ENCODE data around the gene TOMT.
A peak's percentile ranks its signal among the peaks of the same experiment; 100 is the strongest.

The TOMT gene

DNA sequence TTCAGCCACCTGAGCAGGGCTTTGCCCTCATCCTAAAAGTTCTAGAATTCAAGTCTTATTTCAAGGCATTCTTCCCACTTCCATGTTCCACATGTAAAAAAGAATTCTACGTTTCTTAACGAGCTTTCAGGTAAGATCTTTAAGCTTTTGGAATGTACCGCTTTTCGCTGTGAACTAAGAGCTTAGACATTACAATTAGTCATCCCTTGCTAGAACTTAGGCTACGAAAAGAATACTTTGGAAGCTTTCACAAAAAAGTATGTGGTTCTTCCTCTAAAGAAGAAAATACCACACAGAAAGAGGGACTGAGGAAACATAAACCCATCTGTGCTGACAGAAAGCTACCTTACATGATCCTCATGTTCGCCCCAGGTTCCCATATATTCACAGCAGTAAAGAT lies 27.2 kb upstream of the TOMT start:
- Histone ChIP-seq H4K20me1 (ENCODE audit: insufficient read depth, low read length) (no peaks in the 10 kb centered on the region), H3K79me2 (ENCODE audit: insufficient read depth, low read length) (peaks cover 57% of the 10 kb centered on the region), H3K4me1 (ENCODE audit: insufficient read depth, low read length, severe bottlenecking) (peaks cover 49% of the 10 kb centered on the region), H3K36me3 (ENCODE audit: insufficient read depth, low read length) (peaks cover 11% of the 10 kb centered on the region; the same call in 1 of the 2 replicates), H3K27me3 (ENCODE audit: insufficient read depth, low read length) (no peaks in the 10 kb centered on the region), H3K9me2 (ENCODE audit: low read depth, low read length) (no peaks in the 10 kb centered on the region), H3K27ac (ENCODE audit: low read depth, low read length, poor library complexity, severe bottlenecking) (peak overlapping the region; percentile 68), H3F3A (ENCODE audit: insufficient read depth, low read length) (no peaks in the 10 kb centered on the region), H3K4me3 (ENCODE audit: low read depth, low read length, poor library complexity, severe bottlenecking) (peak overlapping the region; percentile 83), H3K9me3 (ENCODE audit: low read length) (no peaks in the 10 kb centered on the region), H3K4me2 (ENCODE audit: low read length) (peak overlapping the region; percentile 83), H2AFZ (ENCODE audit: low read length) (no peak overlapping the region), H3K9ac (ENCODE audit: low read length) (peak overlapping the region; percentile 72)
- no peak for TF ChIP-seq EZH2 (IDR thresholded peaks at IDR 0.05; ENCODE audit: borderline replicate concordance, low read length)
- TF ChIP-seq, protein P1, sequence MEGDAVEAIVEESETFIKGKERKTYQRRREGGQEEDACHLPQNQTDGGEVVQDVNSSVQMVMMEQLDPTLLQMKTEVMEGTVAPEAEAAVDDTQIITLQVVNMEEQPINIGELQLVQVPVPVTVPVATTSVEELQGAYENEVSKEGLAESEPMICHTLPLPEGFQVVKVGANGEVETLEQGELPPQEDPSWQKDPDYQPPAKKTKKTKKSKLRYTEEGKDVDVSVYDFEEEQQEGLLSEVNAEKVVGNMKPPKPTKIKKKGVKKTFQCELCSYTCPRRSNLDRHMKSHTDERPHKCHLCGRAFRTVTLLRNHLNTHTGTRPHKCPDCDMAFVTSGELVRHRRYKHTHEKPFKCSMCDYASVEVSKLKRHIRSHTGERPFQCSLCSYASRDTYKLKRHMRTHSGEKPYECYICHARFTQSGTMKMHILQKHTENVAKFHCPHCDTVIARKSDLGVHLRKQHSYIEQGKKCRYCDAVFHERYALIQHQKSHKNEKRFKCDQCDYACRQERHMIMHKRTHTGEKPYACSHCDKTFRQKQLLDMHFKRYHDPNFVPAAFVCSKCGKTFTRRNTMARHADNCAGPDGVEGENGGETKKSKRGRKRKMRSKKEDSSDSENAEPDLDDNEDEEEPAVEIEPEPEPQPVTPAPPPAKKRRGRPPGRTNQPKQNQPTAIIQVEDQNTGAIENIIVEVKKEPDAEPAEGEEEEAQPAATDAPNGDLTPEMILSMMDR (IDR thresholded peaks at IDR 0.05; ENCODE audit: low read length): no peak

DNA sequence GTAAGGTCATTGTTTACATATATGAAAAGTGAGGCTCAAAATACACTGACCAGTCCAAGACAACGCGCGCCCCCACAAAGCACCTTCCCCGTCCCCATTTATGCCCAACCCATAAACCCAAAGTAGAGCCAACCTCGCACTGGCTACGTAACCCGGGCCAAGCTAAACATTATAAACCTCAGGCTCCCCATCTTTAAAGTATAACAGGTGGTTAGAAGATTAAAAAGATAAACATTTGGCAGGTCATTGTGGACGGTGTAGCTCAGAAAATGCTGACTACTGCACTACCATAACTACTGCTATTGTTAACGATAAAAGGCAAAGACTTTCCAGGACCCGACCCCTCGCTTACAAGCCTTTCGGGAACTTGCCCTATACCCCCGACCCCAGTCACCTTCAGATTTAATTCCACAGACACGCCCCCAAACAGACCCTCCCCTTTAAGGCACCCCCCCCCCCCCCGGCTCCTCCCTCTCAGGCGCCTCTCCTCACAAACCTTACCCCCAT lies 25.9 kb upstream of the TOMT start:
- no peaks in the 10 kb centered on the region for H3K9me3 ChIP-seq (ENCODE audit: low read length)
- H4K20me1 ChIP-seq (ENCODE audit: insufficient read depth, low read length): no peaks in the 10 kb centered on the region
- H3K36me3 ChIP-seq (ENCODE audit: insufficient read depth, low read length): peaks cover 11% of the 10 kb centered on the region; the same call in 1 of the 2 replicates
- H3K27me3 ChIP-seq (ENCODE audit: insufficient read depth, low read length): no peaks in the 10 kb centered on the region
- peaks cover 49% of the 10 kb centered on the region for H3K4me1 ChIP-seq (ENCODE audit: insufficient read depth, low read length, severe bottlenecking)
- H2AFZ ChIP-seq (ENCODE audit: low read length): no peak overlapping the region
- H3K4me3 ChIP-seq (ENCODE audit: low read depth, low read length, poor library complexity, severe bottlenecking): peak overlapping the region; percentile 83
- H3F3A ChIP-seq (ENCODE audit: insufficient read depth, low read length): no peaks in the 10 kb centered on the region
- no peaks in the 10 kb centered on the region for H3K9me2 ChIP-seq (ENCODE audit: low read depth, low read length)
- H3K27ac ChIP-seq (ENCODE audit: low read depth, low read length, poor library complexity, severe bottlenecking): peak overlapping the region; percentile 68
- peak overlapping the region; percentile 72 for H3K9ac ChIP-seq (ENCODE audit: low read length)
- TF ChIP-seq EZH2 (IDR thresholded peaks at IDR 0.05; ENCODE audit: borderline replicate concordance, low read length): no peak
- TF ChIP-seq, protein P1 (IDR thresholded peaks at IDR 0.05; ENCODE audit: low read length): no peak
- H3K79me2 ChIP-seq (ENCODE audit: insufficient read depth, low read length): peaks cover 47% of the 10 kb centered on the region
- peak overlapping the region; percentile 83 for H3K4me2 ChIP-seq (ENCODE audit: low read length)

DNA sequence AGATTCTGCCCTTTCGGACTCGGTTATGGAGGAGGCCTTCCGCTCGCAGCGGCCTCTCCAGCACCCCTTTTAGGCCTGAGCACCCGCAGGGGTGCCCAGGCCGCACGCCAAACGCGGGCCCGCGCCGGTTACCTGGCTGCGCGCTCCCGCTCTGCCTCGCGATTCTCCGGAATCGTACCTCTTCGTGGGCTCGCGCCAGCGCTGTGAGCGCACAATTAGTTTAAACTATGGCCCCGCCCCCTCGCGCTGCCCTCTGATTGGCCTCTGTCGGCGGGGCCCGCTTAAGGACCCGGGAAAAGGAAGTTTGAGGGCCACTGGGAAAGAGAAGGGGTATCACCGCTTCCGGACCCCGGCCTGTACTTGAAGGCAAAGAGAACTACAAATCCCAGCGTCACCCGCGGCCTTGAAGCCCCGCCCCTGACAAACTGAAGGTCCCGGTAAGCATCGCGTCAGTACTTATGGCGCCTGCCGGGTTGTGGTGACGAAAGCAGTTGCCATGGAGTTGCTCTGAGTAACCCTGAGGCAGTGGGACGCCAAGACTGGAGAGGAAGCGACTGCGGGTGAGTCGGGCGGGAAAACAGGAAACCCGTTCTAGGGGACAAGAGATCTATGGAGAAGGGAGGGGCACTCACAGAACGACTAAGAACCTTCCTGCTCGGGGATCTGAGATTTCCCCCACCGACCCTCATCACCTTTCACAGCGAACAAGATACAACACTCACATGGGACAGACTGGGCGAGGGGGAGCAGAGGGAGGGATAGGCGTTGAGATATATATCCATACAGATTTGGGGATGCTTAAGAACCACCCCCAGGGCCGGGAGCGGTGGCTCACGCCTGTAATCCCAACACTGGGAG lies 25.2 kb upstream of the TOMT start, which contains the start of the genes LRRC51 and NUMA1:
LRRC51 (plus strand) TSS at position 525 of the 858 bp plus-strand sequence. CDS start 8,234 bp downstream, outside the sequence.
NUMA1 (minus strand) TSS at position 217 of the 858 bp plus-strand sequence. CDS start 44,599 bp downstream, outside the sequence.
- Histone ChIP-seq H3K9me2 (ENCODE audit: low read depth, low read length) (no peaks in the 10 kb centered on the region), H3K27ac (ENCODE audit: low read depth, low read length, poor library complexity, severe bottlenecking) (peak within 1 kb of the TSS; percentile 68), H3K4me2 (ENCODE audit: low read length) (peak within 1 kb of the TSS; percentile 83), H3K4me1 (ENCODE audit: insufficient read depth, low read length, severe bottlenecking) (peaks cover 44% of the 10 kb centered on the region), H3K4me3 (ENCODE audit: low read depth, low read length, poor library complexity, severe bottlenecking) (peak within 1 kb of the TSS; percentile 83), H3K36me3 (ENCODE audit: insufficient read depth, low read length) (peaks cover 10% of the 10 kb centered on the region; the same call in 1 of the 2 replicates), H3F3A (ENCODE audit: insufficient read depth, low read length) (no peaks in the 10 kb centered on the region), H3K79me2 (ENCODE audit: insufficient read depth, low read length) (peaks cover 43% of the 10 kb centered on the region), H2AFZ (ENCODE audit: low read length) (no peak within 1 kb of the TSS), H4K20me1 (ENCODE audit: insufficient read depth, low read length) (no peaks in the 10 kb centered on the region), H3K9ac (ENCODE audit: low read length) (peak within 1 kb of the TSS; percentile 72), H3K27me3 (ENCODE audit: insufficient read depth, low read length) (no peaks in the 10 kb centered on the region), H3K9me3 (ENCODE audit: low read length) (no peaks in the 10 kb centered on the region)
- TF ChIP-seq, protein P1 (IDR thresholded peaks at IDR 0.05; ENCODE audit: low read length): no peak
- TF ChIP-seq EZH2 (IDR thresholded peaks at IDR 0.05; ENCODE audit: borderline replicate concordance, low read length): no peak

Measured in OCI-LY1 (cell line).